ENCODE results near the gene DHRSX.

GRCh38 chrX:2533424-2533823, 32.6 kb upstream of the DHRSX start:
- TF ChIP-seq CTCF (conservative IDR thresholded peaks at IDR 0.05 in 1 of 2, IDR thresholded peaks at IDR 0.05 in 1 of 2; ENCODE audit: low read depth in 1 of 2, low read length in 2 of 2) (no peak), EZH2 (IDR thresholded peaks at IDR 0.05; ENCODE audit: low read length, missing control alignments) (no peak)
